Hindlimb muscle (tissue), 1 donor: Measurements from ENCODE around the gene ACOXL. TPM values are rescaled to one million over a fixed set of nuclear protein-coding genes. Genes with fewer than 3 reads are reported as not detected.

Experiments
- DNase-seq: peaks from one replicate; pipeline ENCODE4 v3.0.0-alpha.2; 2013
- polyA plus RNA-seq: library from polyadenylated mRNA; unstranded; fragments of 120-200 nt; gene quantifications from one replicate; pipeline ENCODE4 v1.2.1, GENCODE V29; 2013; ENCODE audit not compliant: insufficient read length

Gene ACOXL
- polyA plus RNA-seq, 1 donor, result 0.32 TPM

GRCh38 chr2:110718990-110719389 is 13.4 kb upstream of the ACOXL start:
- no peak for DNase-seq

- no peak for DNase-seq
Observed at GRCh38 chr2:110720547-110720946, 11.8 kb upstream of the ACOXL start.

- DNase-seq, result no peak
Observed at GRCh38 chr2:110724820-110725219, 7.6 kb upstream of the ACOXL start.

DNA sequence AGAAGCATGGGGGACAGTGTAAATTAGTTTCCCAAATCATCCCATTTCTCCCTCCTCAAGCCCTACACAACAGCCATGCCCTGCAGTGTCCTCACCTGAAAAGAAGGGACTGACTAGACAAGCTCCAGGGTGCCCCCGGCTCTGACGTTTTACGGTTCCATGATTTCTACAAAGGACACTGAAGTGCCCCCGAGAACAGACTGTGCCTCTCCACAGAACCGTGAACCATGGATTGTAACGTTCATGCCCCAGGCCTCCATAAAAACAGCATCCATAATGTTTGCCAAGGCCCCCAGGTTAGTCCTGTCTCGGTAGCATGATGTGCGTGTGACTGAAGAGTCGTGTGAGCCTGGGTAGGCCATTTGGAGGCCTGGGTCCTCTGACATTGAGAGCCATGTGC is 7.0 kb upstream of the ACOXL start:
- no peak for DNase-seq

DNA sequence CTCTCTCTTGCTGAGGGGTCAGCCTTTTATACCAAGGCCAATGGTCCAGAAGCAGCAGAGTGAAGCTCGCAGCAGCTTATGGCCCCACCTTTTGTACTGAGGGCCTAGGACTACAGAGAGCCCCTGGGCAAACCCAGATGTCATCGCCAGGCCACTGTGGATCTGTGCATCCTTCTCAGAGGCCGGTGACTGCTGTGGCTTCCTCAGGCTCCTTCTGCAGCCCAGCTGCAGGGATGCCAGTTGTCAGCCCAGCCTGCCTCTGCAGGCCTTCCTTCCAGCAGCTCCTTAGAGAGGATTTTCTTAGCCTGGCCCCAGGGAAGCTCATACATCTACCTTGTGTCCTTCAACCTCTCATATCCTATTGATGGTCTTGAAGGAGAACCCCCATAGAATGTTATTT is 6.5 kb upstream of the ACOXL start:
- DNase-seq, result no peak

- no peak for DNase-seq
Observed at GRCh38 chr2:110726285-110726684, 6.1 kb upstream of the ACOXL start.

GRCh38 chr2:110727923-110728322 is 4.5 kb upstream of the ACOXL start:
- DNase-seq, result no peak

GRCh38 chr2:110729106-110729505 is 3.3 kb upstream of the ACOXL start:
- DNase-seq, result no peak

DNA sequence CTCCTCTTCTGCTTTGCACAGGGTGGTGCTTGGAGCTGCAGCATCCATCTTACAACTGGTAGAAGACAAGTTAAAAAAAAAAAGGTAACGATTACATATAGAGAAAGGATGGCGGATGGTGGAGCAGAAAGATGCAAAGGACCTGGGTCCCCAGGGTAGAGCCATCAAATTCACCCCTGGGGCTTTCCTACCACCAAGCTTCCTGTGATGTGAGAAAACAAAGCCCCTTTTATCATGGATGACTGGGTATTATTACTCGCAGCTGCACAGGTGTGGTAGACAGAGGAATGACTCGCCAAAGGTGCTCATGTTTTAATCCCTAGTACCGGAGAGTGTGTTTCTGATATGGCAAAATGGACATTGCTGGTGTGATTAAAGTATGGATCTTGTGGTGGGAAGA is 1.3 kb upstream of the ACOXL start:
- no peak for DNase-seq

- no peak for DNase-seq
Observed at GRCh38 chr2:110735366-110735765, 3.0 kb downstream of the ACOXL start.

DNA sequence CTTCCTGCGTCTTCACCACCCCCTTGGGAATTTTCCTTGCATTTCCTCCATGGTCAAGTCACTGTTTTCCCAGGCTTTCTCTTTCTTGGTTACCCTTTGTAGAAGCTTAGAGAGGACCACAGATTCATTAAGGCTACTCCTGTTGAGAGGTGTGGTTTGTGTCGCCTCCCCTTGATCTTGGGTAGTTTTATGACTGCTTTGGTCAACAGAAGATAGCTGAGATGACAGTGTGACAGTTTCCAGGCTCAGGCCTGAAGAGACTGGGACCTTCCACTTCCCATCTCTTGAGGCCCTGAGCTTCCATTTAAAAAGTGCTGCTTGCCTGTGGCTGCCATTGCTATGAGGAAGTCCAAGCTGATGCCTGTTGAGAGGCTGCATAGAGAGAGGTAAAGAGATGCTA is 5.4 kb downstream of the ACOXL start:
- no peak for DNase-seq

DNA sequence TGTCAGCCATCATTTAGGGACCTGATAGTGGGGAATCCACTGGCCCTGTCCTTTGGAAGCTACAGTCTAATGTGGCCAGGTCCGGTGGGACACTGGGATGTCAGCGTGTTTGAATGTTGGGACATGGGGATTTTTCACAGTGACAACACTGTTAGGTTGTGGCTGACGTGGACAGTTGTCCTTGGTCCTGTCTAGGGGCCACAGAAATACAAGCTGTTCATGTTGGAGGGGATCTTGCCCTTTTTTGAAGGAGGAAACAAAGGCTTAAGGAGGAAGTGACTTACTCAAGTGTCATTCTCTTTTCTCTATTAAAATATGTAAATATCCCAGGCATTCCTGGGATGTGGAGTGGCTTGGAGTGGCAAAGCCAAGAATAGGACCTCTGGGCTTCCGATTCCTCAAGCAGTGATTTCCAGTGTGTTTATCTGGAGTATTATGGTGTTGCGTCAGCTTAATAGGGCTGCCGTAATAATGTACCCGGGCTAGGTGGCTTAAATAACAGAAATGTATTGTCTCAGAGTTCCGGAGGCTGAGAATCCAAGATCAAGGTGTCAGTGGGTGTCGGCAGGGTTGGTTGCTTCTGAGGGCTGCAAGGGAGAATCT is 8.5 kb downstream of the ACOXL start:
- no peak for DNase-seq

DNA sequence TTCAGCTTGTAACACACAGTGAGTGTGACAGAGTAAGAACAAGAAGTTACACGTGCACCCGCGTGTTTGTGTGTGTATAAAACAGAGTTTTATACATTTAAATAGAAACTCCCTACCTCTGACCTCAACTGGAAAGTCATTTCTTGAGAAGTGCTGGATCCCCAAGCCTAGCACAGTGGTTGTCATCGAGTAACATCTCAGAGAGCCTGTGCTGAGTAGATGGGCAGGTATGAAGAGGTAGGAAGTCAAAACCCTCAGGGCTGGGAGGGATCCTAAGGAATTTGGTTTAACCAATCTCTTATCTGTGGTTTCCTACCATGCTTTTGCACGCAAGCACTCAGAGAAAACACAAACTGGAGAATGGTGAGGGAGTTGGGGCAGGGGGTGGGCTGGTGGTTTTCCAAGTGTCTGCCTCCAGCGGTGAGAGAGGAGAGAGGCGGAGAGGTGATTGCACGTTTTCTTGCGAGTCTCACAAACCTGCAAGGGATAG is 9.2 kb downstream of the ACOXL start:
- no peak for DNase-seq

GRCh38 chr2:110742412-110742811 is 10.0 kb downstream of the ACOXL start:
- no peak for DNase-seq

- DNase-seq, result no peak
Observed at GRCh38 chr2:110743600-110743999, 11.2 kb downstream of the ACOXL start.

DNA sequence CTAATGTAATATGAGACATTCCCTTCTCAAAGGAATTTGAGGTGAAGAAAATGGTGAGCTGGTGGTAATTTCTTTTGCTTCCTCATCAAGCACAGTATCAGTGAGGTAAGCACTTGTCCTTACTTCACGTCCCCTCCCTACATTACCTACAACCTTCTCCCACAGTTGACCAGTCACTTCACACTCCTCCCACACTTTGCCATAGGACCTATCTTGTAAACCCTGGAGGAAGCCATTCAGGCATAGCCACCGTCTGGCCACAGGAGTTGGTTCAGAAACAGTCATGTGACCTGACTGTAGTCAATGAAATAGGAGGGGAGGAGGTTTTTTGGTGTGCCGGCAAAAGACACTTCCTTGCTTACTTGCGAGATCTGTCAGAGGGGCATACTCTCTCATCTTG is 12.1 kb downstream of the ACOXL start:
- DNase-seq, result no peak

DNA sequence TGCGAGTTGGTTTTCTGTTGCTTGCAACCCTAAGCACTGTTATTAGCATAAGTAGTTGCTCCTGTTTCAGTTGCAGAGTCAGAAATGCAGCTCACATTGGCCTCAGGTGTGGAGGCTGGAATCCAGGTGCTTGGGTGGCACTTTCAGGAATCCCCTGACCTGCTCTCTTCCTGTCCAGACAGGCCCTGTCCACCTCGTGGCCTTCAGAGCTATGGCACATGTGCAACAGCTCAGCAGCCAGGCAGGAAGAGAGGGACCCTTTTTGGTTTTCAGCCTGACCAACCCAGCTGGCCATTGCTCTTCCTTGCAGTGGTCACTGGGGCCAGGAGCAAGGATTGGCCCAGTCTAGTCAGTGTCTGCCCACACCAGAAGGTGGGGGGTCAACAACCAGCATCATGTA is 12.7 kb downstream of the ACOXL start:
- DNase-seq, result no peak

DNA sequence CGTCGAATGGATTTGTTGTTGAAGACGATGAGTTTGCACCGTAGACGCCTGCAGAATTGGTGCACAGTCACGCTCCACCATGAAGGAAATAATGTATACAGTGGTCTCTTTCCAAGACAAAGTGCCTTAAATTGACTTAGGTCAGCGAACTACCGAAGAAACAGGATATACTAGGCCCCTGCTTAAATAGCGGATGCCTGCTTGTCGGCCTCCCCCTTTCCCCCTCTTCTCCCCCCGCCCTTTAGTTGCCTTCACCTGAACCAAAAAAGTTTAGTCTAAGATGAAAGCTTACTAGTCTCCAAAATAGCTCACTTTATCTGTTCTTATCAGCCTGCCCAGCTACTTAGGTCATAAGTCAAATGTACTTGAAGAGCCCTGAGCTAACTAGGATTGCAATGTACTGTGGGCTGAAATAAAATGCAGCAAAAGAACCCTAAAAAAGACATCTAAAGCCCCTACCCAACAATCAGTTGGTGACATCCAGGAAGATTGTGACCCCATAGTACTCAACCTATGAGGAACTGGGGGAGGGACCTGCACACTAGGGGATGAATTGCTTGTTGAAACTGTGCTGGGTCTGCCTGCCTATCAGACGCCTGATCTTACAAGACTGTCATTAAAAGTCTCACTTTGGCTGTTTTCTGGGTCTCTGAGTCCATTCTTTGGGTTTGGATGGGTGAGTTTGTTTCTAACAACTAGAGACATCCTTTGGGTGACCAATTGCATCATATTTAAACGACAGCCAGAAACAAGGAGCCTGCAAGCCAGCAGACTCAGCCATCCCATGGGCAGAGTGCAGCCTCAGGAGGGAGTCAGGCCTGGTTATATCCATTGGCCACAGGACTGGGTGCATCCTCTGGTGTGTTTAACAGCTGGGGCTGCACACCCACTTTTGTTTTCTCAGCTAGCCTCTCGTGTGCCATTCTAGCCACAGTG is 14.5 kb downstream of the ACOXL start:
- no peak for DNase-seq

- no peak for DNase-seq
Observed at GRCh38 chr2:110747522-110748488, 15.4 kb downstream of the ACOXL start.

- DNase-seq, result no peak
Observed at GRCh38 chr2:110748489-110748867, 16.1 kb downstream of the ACOXL start.

- DNase-seq, result no peak
Observed at GRCh38 chr2:110751642-110752041, 19.3 kb downstream of the ACOXL start.

DNA sequence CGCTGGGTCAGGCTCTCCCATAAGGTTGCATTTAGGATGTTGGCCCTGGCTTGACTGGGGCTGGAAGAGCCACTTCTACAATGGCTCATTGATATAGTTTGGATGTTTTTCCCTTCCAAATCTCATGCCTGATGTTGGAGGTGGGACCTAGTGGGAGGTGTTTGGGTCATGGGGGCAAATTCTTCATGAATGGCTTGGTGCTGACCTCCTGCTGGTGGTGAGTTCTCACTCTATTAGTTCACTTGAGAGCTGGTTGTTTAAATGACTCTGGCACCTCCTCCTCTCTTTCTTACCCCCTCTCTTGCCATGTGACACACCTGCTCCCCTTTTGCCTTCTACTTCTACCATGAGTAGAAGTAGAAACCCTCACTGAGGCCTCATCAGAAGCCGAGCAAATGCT is 20.5 kb downstream of the ACOXL start:
- DNase-seq, result no peak
